ENCODE measurements around the gene PCNP. TPM values are rescaled to one million over a fixed set of nuclear protein-coding genes. Genes with fewer than 3 reads are reported as not detected.
"Not testable (repeated sequence)": the region's sequence is repeated elsewhere in the genome, so short reads cannot be mapped to it uniquely, and the experiment has no call there.

PCNP gene, protein sequence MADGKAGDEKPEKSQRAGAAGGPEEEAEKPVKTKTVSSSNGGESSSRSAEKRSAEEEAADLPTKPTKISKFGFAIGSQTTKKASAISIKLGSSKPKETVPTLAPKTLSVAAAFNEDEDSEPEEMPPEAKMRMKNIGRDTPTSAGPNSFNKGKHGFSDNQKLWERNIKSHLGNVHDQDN
- total RNA-seq = 193 TPM

DNA sequence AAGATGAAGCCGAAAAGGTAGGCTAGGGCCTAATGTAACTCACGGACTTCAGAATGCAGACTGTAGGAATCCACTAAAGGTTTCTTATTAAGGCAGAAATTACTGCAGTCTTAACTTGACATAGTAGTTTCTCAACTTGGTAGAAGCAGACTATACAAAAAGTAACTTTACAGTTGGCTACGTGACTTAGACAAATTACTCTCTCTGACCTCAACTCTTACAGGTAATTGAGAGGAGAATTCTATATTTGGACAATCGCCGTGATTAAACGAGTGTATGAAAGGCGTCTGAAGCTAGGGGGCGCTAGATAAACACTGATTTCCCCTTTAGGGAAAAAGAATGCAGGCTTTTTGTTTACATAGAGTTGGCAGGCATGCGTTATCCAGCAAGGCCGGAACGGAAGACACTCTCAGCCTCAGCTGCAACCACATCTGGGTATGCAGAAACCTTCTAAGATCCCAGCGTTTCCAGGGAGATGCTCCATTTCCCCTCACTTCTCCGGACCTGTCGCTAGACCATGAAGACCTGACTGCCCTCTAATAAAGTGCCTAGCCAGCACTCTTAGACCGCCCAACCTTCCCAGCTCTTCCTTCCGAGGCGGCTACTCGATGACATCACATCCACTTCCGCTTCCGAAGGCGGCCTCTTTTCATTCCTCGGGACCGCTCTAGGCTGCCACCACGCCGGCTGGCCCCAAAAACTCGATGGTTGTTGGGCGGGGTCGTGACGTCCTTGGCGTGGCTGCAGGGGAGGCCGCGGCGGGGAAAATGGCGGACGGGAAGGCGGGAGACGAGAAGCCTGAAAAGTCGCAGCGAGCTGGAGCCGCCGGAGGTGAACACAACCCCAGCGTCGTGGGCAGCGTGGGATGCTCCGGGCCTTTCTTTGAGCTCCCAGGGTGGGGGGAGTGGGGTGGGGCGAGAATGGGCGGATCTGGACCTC is at the start of gene PCNP:
Gene PCNP (plus strand): TSS at position 732 of the 939 bp plus-strand sequence. CDS start 36 bp downstream, at position 768.
- Histone ChIP-seq H3K27me3 (ENCODE audit: insufficient read depth, low read length) (no peaks in the 10 kb centered on the region), H3K4me1 (ENCODE audit: insufficient read depth, low read length) (peaks cover 30% of the 10 kb centered on the region), H3K9me3 (ENCODE audit: low read depth, low read length) (no peaks in the 10 kb centered on the region), H3K4me3 (ENCODE audit: low read length) (peak within 1 kb of the TSS; percentile 80)

GRCh38 chr3:101527441-101527840 is 46.5 kb upstream of the PCNP start:
- Histone ChIP-seq H3K4me3 (ENCODE audit: low read length) (no peak overlapping the region), H3K27me3 (ENCODE audit: insufficient read depth, low read length) (no peaks in the 10 kb centered on the region), H3K4me1 (ENCODE audit: insufficient read depth, low read length) (no peaks in the 10 kb centered on the region), H3K9me3 (ENCODE audit: low read depth, low read length) (no peaks in the 10 kb centered on the region)

GRCh38 chr3:101527906-101528305 is 46.1 kb upstream of the PCNP start:
- H3K9me3 ChIP-seq (ENCODE audit: low read depth, low read length) = no peaks in the 10 kb centered on the region
- no peak overlapping the region for H3K4me3 ChIP-seq (ENCODE audit: low read length)
- H3K4me1 ChIP-seq (ENCODE audit: insufficient read depth, low read length) = no peaks in the 10 kb centered on the region
- no peaks in the 10 kb centered on the region for H3K27me3 ChIP-seq (ENCODE audit: insufficient read depth, low read length)

GRCh38 chr3:101529816-101530685 is 43.9 kb upstream of the PCNP start:
- Histone ChIP-seq H3K4me3 (ENCODE audit: low read length) (no peak overlapping the region), H3K27me3 (ENCODE audit: insufficient read depth, low read length) (no peaks in the 10 kb centered on the region), H3K4me1 (ENCODE audit: insufficient read depth, low read length) (no peaks in the 10 kb centered on the region), H3K9me3 (ENCODE audit: low read depth, low read length) (no peaks in the 10 kb centered on the region)

DNA sequence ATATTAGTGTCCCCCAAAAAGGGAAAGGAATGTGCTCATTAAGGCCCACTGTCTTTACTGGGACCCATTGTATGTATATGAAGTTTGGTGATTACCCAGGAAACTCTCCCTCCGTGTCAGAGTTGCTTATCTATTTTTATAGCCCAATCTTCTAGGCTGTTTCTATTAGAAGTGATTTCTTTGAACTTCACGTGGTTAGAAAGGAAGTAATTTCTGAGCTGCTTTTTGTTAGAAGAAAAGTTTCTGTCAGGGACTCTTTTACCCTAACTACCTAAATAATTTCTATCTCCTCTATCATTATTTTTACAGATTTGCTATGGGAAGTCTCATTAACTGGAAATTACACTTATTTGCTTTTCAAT is 43.3 kb upstream of the PCNP start:
- Histone ChIP-seq H3K4me3 (ENCODE audit: low read length) (no peak overlapping the region), H3K27me3 (ENCODE audit: insufficient read depth, low read length) (no peaks in the 10 kb centered on the region), H3K4me1 (ENCODE audit: insufficient read depth, low read length) (no peaks in the 10 kb centered on the region), H3K9me3 (ENCODE audit: low read depth, low read length) (no peaks in the 10 kb centered on the region)

- H3K4me1 ChIP-seq (ENCODE audit: insufficient read depth, low read length) = no peaks in the 10 kb centered on the region
- no peaks in the 10 kb centered on the region for H3K9me3 ChIP-seq (ENCODE audit: low read depth, low read length)
- no peaks in the 10 kb centered on the region for H3K27me3 ChIP-seq (ENCODE audit: insufficient read depth, low read length)
- no peak overlapping the region for H3K4me3 ChIP-seq (ENCODE audit: low read length)
Observed at GRCh38 chr3:101531473-101532086, 42.4 kb upstream of the PCNP start.

DNA sequence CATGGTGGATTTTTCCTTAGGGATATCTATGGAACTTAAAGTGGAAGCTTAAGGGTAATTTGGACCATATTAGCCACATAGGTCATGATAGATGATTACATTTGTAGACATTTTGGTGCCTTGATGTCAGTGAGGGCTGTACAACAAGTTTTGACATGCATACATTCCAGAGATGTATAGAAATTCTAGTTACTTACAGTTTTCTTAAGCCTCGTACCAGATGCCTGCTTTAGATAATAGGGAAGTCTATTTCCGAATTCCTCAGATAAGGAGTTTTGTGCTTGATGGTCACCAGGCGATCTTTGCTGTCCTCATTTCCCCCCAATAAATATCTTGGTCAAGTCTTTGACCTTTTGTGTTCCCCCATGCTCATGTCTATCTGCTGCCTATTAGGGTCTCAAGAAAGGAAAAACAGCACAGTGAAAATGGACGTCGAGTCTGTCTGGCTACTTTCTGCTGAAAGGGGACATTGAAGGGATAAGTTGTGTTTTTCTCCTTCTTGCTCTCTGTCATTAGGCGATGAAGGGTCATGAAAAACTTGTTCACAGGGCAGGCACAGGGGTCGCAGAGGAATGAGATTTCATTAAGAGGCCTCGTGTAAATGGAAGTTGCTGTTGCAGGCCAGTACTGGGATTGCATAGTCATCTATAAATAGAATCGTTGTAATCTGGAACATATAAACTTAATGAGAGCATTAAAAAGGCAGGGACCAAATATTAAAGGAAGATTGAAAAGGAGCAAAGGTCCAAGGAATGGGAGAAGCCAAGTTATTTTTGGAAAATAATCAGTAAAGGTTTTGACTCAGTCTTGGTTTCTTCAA is 41.0 kb upstream of the PCNP start:
- Histone ChIP-seq H3K9me3 (ENCODE audit: low read depth, low read length) (no peaks in the 10 kb centered on the region), H3K27me3 (ENCODE audit: insufficient read depth, low read length) (no peaks in the 10 kb centered on the region), H3K4me1 (ENCODE audit: insufficient read depth, low read length) (no peaks in the 10 kb centered on the region), H3K4me3 (ENCODE audit: low read length) (no peak overlapping the region)

DNA sequence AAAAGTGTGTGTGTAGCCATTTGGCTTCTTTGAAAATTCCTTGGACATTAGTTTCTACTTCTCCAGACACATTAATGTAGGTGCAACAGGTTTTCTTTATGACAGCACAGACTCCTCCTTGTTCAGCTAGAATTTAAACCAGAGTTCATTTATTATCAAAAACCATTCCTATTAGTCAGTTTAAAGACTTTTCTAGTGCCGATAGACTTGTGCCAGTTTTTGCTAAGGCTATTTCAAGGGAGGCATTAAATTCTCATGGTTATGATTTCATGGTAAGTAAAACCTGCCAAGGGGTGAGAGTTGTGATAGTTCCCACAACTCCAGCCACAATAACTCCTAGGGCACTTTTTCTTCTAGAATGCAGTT is 40.4 kb upstream of the PCNP start:
- H3K27me3 ChIP-seq (ENCODE audit: insufficient read depth, low read length) = no peaks in the 10 kb centered on the region
- no peaks in the 10 kb centered on the region for H3K9me3 ChIP-seq (ENCODE audit: low read depth, low read length)
- no peak overlapping the region for H3K4me3 ChIP-seq (ENCODE audit: low read length)
- H3K4me1 ChIP-seq (ENCODE audit: insufficient read depth, low read length) = no peaks in the 10 kb centered on the region

DNA sequence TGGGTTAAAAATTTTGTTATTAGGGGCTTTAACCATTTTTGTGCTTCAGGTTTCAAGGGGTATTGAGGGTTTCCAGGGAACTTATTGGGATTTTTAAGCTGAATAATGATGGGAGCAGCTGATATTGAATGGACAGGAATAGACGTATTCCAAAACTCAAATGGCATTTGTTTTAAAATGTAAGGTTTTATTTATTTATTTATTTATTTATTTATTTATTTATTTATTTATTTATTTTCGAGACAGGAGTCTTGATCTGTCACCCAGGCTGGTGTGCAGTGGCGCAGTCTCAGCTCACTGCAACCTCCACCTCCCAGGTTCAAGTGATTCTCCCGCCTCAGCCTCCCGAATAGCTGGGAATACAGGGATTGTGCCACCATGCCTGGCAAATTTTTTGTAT is 38.8 kb upstream of the PCNP start:
- Histone ChIP-seq H3K27me3 (ENCODE audit: insufficient read depth, low read length) (no peaks in the 10 kb centered on the region), H3K4me1 (ENCODE audit: insufficient read depth, low read length) (no peaks in the 10 kb centered on the region), H3K4me3 (ENCODE audit: low read length) (no peak overlapping the region), H3K9me3 (ENCODE audit: low read depth, low read length) (no peaks in the 10 kb centered on the region)

- H3K4me3 ChIP-seq (ENCODE audit: low read length) = no peak overlapping the region
Observed at GRCh38 chr3:101536266-101536665, 37.7 kb upstream of the PCNP start.

GRCh38 chr3:101536955-101537354 is 37.0 kb upstream of the PCNP start:
- H3K4me3 ChIP-seq (ENCODE audit: low read length); H3K4me1 ChIP-seq (ENCODE audit: insufficient read depth, low read length); H3K9me3 ChIP-seq (ENCODE audit: low read depth, low read length); H3K27me3 ChIP-seq (ENCODE audit: insufficient read depth, low read length): not testable (repeated sequence)

More at GRCh38 chr3:101536266-101536665, 37.7 kb upstream of the PCNP start:
- Histone ChIP-seq H3K9me3 (ENCODE audit: low read depth, low read length) (no peaks in the 10 kb centered on the region), H3K27me3 (ENCODE audit: insufficient read depth, low read length) (no peaks in the 10 kb centered on the region), H3K4me1 (ENCODE audit: insufficient read depth, low read length) (no peaks in the 10 kb centered on the region)

DNA sequence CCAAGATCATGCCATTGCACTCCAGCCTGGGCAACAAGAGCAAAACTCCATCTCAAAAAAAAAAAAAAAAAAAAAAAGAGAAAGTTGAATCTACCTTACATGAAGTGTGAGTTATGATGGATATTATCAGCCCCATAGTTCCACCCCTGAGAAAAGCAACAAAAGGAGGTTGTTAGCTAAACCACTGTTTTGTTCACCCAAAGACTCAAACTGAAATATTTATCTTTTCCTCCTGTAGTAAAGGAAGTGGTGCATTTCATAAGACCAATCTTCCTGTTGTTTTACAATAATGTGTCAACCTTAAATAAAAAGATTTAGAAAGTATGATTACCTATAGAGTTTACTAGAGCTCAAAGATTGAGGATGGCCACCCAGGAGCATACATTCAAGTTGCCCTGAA is 31.0 kb upstream of the PCNP start:
- Histone ChIP-seq H3K9me3 (ENCODE audit: low read depth, low read length) (no peaks in the 10 kb centered on the region), H3K4me1 (ENCODE audit: insufficient read depth, low read length) (peaks cover 15% of the 10 kb centered on the region), H3K4me3 (ENCODE audit: low read length) (no peak overlapping the region), H3K27me3 (ENCODE audit: insufficient read depth, low read length) (no peaks in the 10 kb centered on the region)

DNA sequence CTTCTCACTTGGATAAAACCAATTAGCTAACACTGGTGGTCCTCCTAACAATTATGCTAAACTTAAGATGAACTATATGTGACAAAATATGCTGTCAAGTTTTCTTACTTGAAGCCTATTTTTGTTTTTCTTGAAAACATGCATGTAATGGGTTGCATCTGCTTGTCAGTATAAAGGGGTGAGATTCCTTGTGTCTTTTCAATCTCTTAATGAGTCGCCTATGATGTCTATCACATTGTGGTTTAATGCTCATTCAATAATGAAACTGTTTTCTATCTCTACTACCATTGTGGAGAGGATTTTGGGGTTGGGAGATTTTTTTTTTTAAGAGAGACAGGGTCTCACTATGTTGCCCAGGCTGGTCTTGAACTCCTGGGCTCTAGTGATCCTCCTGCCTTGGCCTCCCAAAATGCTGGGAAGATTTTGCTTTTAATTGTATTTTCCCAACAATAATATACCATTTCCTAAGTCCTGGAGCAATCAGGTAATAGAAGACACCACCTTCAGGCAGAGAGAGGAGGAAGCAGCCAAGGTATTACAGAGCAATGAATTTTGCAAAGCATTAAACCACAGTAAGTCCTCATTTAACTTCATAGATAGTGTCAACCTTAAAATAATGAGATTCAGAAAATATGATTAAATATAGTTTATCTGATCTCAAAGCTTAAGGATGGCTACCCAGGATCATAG is 29.7 kb upstream of the PCNP start:
- Histone ChIP-seq H3K4me3 (ENCODE audit: low read length) (no peak overlapping the region), H3K27me3 (ENCODE audit: insufficient read depth, low read length) (no peaks in the 10 kb centered on the region), H3K9me3 (ENCODE audit: low read depth, low read length) (no peaks in the 10 kb centered on the region), H3K4me1 (ENCODE audit: insufficient read depth, low read length) (peaks cover 15% of the 10 kb centered on the region)
